Esophagus squamous epithelium (tissue), 5 donors: ENCODE measurements around the gene TAF10. TPM values are rescaled to one million over a fixed set of nuclear protein-coding genes. Genes with fewer than 3 reads are reported as not detected.
A peak's percentile ranks its signal among the peaks of the same experiment; 100 is the strongest.

Experiments used
- DNase-seq: peaks from one replicate; lab custom pipeline; 2025; lab: John Stamatoyannopoulos, UW
- H3K27ac ChIP-seq, 4 donors: fragments of 200-600 bp; sonication (generic); one replicate each; pipeline ENCODE4 v1.5.1; 2016 to 2019; ENCODE audit warnings: mild to moderate bottlenecking in 1 of 4
- H3K27me3 ChIP-seq, 4 donors: fragments of 200-600 bp; sonication (generic); 1 replicate in 3 of 4; 2 replicates in 1 of 4; pipeline versions ENCODE4 v1.5.1 to v1.6.0; 2017 to 2021; ENCODE audit warnings: antibody characterized with exemption in 1 of 4
- H3K36me3 ChIP-seq, 3 donors: fragments of 200-600 bp; sonication (generic); one replicate each; pipeline ENCODE4 v1.5.1; 2016 to 2019
- H3K4me1 ChIP-seq, 3 donors: fragments of 200-600 bp; sonication (generic); one replicate each; pipeline ENCODE4 v1.5.1; 2017 to 2019
- H3K4me3 ChIP-seq, 4 donors: fragments of 200-600 bp; sonication (generic); 1 replicate in 3 of 4; 2 replicates in 1 of 4; pipeline ENCODE4 v1.5.1; 2016 to 2019; ENCODE audit warnings: mild to moderate bottlenecking in 2 of 4, moderate library complexity in 1 of 4
- H3K9me3 ChIP-seq, 3 donors: fragments of 200-600 bp; sonication (generic); one replicate each; pipeline ENCODE4 v1.5.1; 2016 to 2019
- CTCF ChIP-seq, 6 experiments: fragments of 450-650 bp in 4 of 6; fragments of 200-600 bp in 2 of 6; sonication (generic) in 2 of 6; IDR thresholded peaks; one replicate each; pipeline ENCODE4 v1.5.1; 2016 to 2019; ENCODE audit warnings: antibody characterized with exemption in 6 of 6, mild to moderate bottlenecking in 4 of 6, moderate library complexity in 4 of 6
- POLR2A ChIP-seq, 4 donors: fragments of 450-650 bp; IDR thresholded peaks; one replicate each; pipeline ENCODE4 v1.6.1; 2017; ENCODE audit warnings: antibody characterized with exemption in 4 of 4, mild to moderate bottlenecking in 4 of 4, moderate library complexity in 3 of 4
- WGBS, 2 donors: methylation state at CpG; one replicate each; pipeline ENCODE4 v1.1.5; 2018; 5-methylcytosine and 5-hydroxymethylcytosine counted together
- intact Hi-C: fragments of 100-400 bp; cut with DNase I; formaldehyde crosslinking; loops from one replicate; pipeline ENCODE4 v1.15.0; 2022
- total RNA-seq, 4 donors: library from RNA; depleted of rRNA; stranded (reverse); fragments of >200 nt; gene quantifications; one replicate each; pipeline ENCODE4 v1.1.0, GENCODE V29; 2016
- donor health status: DM: yes; HTN: yes; CAD: no.

Gene TAF10
- total RNA-seq, 4 donors from 2014 or later, result 31.9 to 69.2 (median 48.6) TPM

- Histone ChIP-seq H3K9me3 (no peaks in the 10 kb centered on the region), H3K4me1 (peaks cover 16 to 84% (median 56%) of the 10 kb centered on the region in 3 donors), H3K27ac (peak overlapping the region; percentile 90 to 99 (median 96)), H3K36me3 (peaks cover 29 to 44% (median 29%) of the 10 kb centered on the region in 3 donors), H3K27me3 (no peaks in the 10 kb centered on the region), H3K4me3 (no peak overlapping the region)
- no peak for DNase-seq
- no peak for TF ChIP-seq POLR2A (IDR thresholded peaks at IDR 0.05)
- TF ChIP-seq CTCF (IDR thresholded peaks at IDR 0.05), result no peak
- 76 to 78% methylated on average over 6 to 8 of the region's 8 CpGs for WGBS, 2 donors
- intact Hi-C loops, result loop anchor here (10.0 kb wide), 1 partner anchor 125 kb away; the partner anchor contains the start of genes ARFIP2 and TIMM10B
Observed at GRCh38 chr11:6609502-6610015, 2.5 kb downstream of the TAF10 start.

- H3K9me3 ChIP-seq, result no peaks in the 10 kb centered on the region
- H3K4me1 ChIP-seq, result peaks cover 16 to 88% (median 58%) of the 10 kb centered on the region in 3 donors
- peak overlapping the region; percentile 90 to 99 (median 96) for H3K27ac ChIP-seq
- H3K36me3 ChIP-seq, result peaks cover 29 to 38% (median 29%) of the 10 kb centered on the region in 3 donors
- intact Hi-C loops, result no loop called here
- no peak overlapping the region for H3K4me3 ChIP-seq
- no peak for DNase-seq
- no peaks in the 10 kb centered on the region for H3K27me3 ChIP-seq
- 73 to 87% methylated on average over 7 to 11 of the region's 14 CpGs for WGBS, 2 donors
- TF ChIP-seq CTCF (IDR thresholded peaks at IDR 0.05) (no peak), POLR2A (IDR thresholded peaks at IDR 0.05) (no peak)
Observed at GRCh38 chr11:6608726-6609501, 3.1 kb downstream of the TAF10 start.

GRCh38 chr11:6608011-6608410 lies 4.0 kb downstream of the TAF10 start:
- TF ChIP-seq POLR2A (IDR thresholded peaks at IDR 0.05) (no peak), CTCF (IDR thresholded peaks at IDR 0.05) (no peak)
- Histone ChIP-seq H3K27ac (peak overlapping the region; percentile 90 to 99 (median 96)), H3K27me3 (no peaks in the 10 kb centered on the region), H3K9me3 (no peaks in the 10 kb centered on the region), H3K4me3 (peak overlapping the region in 1 of 4 donors; percentile 88), H3K36me3 (peaks cover 29 to 38% (median 29%) of the 10 kb centered on the region in 3 donors), H3K4me1 (peaks cover 16 to 81% (median 53%) of the 10 kb centered on the region in 3 donors)
- DNase-seq, result no peak
- intact Hi-C loops, result no loop called here
- WGBS, 2 donors, result 63 to 91% methylated on average over 2 to 9 of the region's 9 CpGs

- H3K4me3 ChIP-seq, result peak overlapping the region in 2 of 4 donors; percentile 10 to 88
- TF ChIP-seq POLR2A (IDR thresholded peaks at IDR 0.05) (no peak), CTCF (IDR thresholded peaks at IDR 0.05) (no peak)
- peak overlapping the region; percentile 90 to 99 (median 96) for H3K27ac ChIP-seq
- H3K9me3 ChIP-seq, result no peaks in the 10 kb centered on the region
- H3K27me3 ChIP-seq, result no peaks in the 10 kb centered on the region
- DNase-seq, result no peak
- H3K4me1 ChIP-seq, result peaks cover 21 to 83% (median 53%) of the 10 kb centered on the region in 3 donors
- intact Hi-C loops, result no loop called here
- H3K36me3 ChIP-seq, result peaks cover 29 to 38% (median 29%) of the 10 kb centered on the region in 3 donors
Observed at GRCh38 chr11:6607190-6607795, 4.7 kb downstream of the TAF10 start.
